ENCODE results near the gene MTR. TPM values are rescaled to one million over a fixed set of nuclear protein-coding genes. Genes with fewer than 3 reads are reported as not detected.

MTR gene
- total RNA-seq, 1 experiment from 2014 or later = 54.6 TPM

DNA sequence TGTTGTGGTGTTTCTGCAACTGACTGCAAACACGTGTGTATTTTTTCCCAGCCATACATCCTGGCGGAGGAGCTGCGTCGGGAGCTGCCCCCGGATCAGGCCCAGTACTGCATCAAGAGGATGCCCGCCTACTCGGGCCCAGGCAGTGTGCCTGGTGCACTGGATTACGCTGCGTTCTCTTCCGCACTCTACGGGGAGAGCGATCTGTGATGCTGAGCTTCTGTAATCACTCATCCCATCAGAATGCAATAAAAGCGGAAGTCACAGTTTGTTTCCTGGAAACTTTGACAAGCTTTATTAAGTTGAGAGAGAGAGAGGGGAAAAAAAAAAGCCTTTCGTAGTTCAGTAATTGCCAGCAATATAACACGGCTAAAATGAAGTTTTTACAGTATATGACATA is 32.7 kb upstream of the MTR start:
- Mint-ChIP-seq H3K4me3 (ENCODE audit: unreplicated experiment) (no peak overlapping the region), H3K36me3 (ENCODE audit: insufficient read depth, unreplicated experiment) (no peaks in the 10 kb centered on the region), H3K4me1 (ENCODE audit: insufficient read depth, unreplicated experiment) (no peaks in the 10 kb centered on the region), H3K27me3 (ENCODE audit: insufficient read depth, unreplicated experiment) (peaks cover 18% of the 10 kb centered on the region), H3K9me3 (ENCODE audit: unreplicated experiment) (no peaks in the 10 kb centered on the region), H3K27ac (ENCODE audit: low read depth, unreplicated experiment) (no peak overlapping the region)
- BruUV-seq (replicated peaks) = no TSS peak
- POLR2A ChIA-PET = interaction anchor here (1.5 kb wide), 1 partner anchor 33 kb away, joined by 7 read pairs; the partner anchor contains the start of gene MTR
- TF ChIP-seq, protein P1, sequence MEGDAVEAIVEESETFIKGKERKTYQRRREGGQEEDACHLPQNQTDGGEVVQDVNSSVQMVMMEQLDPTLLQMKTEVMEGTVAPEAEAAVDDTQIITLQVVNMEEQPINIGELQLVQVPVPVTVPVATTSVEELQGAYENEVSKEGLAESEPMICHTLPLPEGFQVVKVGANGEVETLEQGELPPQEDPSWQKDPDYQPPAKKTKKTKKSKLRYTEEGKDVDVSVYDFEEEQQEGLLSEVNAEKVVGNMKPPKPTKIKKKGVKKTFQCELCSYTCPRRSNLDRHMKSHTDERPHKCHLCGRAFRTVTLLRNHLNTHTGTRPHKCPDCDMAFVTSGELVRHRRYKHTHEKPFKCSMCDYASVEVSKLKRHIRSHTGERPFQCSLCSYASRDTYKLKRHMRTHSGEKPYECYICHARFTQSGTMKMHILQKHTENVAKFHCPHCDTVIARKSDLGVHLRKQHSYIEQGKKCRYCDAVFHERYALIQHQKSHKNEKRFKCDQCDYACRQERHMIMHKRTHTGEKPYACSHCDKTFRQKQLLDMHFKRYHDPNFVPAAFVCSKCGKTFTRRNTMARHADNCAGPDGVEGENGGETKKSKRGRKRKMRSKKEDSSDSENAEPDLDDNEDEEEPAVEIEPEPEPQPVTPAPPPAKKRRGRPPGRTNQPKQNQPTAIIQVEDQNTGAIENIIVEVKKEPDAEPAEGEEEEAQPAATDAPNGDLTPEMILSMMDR (IDR thresholded peaks at IDR 0.05; ENCODE audit: unreplicated experiment) = no peak
- CTCF ChIA-PET = interaction anchor here (0.5 to 1.3 kb wide), 6 partner anchors 9 to 1720 kb away, joined by 3 to 4 read pairs (median 3); no protein-coding TSS in a partner anchor
- intact Hi-C loops (cut with micrococcal nuclease) = no loop called here
- no peak for DNase-seq (ENCODE audit: unreplicated experiment)

DNA sequence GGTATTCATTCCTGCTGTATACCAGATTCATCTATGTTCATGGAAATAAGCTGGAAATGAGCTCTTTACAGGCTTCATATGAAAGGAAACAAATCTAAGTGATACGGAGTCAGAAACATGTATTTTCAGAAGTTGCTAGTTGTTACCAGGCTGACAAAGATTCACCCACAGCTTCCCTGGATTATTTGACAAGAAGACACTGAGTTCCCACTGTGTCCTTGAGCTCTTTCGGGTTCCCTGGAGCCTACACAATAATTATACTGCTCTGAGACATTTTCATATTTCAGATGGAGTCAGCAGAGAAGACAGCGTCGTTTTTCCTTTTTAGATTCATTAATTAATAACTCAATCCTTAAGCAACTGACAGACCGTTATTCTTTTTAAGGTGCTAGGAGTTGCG is 29.3 kb upstream of the MTR start:
- no peak for DNase-seq (ENCODE audit: unreplicated experiment)
- POLR2A ChIA-PET = interaction anchor here (0.7 to 2.7 kb wide), 2 partner anchors 20 to 29 kb away, joined by 3 to 7 read pairs; partner anchors contain the start of gene MTR
- no peaks in the 10 kb centered on the region for H3K4me1 Mint-ChIP-seq (ENCODE audit: insufficient read depth, unreplicated experiment)
- CTCF ChIA-PET = interaction anchor here (0.5 to 1.3 kb wide), 4 partner anchors 11 to 643 kb away, joined by 3 to 5 read pairs (median 3); no protein-coding TSS in a partner anchor
- TF ChIP-seq, protein P1 (IDR thresholded peaks at IDR 0.05; ENCODE audit: unreplicated experiment) = no peak
- no peaks in the 10 kb centered on the region for H3K36me3 Mint-ChIP-seq (ENCODE audit: insufficient read depth, unreplicated experiment)
- BruUV-seq (replicated peaks) = no TSS peak
- peaks cover 42% of the 10 kb centered on the region for H3K27me3 Mint-ChIP-seq (ENCODE audit: insufficient read depth, unreplicated experiment)
- H3K9me3 Mint-ChIP-seq (ENCODE audit: unreplicated experiment) = no peaks in the 10 kb centered on the region
- no peak overlapping the region for H3K4me3 Mint-ChIP-seq (ENCODE audit: unreplicated experiment)
- H3K27ac Mint-ChIP-seq (ENCODE audit: low read depth, unreplicated experiment) = no peak overlapping the region
- intact Hi-C loops (cut with micrococcal nuclease) = no loop called here

DNA sequence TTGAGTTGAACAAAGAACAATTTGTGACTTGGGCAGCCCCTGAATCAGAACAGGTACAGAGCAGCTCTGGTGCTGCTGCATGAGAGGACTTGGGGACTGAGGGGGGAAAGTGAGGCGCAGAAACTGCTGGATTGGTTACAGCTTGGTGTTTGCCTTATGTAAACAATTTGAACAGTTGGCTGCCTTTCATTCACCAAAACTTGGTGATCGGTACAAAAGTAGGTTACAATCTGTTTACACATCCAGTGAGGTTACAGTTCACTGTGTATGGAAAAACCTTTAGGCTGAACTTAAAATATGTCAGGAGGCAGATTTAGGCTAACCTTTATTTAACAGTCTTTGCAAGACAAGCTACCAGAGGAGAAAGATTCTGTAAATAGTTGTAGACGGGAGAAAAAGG is 28.6 kb upstream of the MTR start:
- Mint-ChIP-seq H3K4me3 (ENCODE audit: unreplicated experiment) (no peak overlapping the region), H3K36me3 (ENCODE audit: insufficient read depth, unreplicated experiment) (no peaks in the 10 kb centered on the region), H3K27me3 (ENCODE audit: insufficient read depth, unreplicated experiment) (peaks cover 49% of the 10 kb centered on the region), H3K4me1 (ENCODE audit: insufficient read depth, unreplicated experiment) (no peaks in the 10 kb centered on the region), H3K27ac (ENCODE audit: low read depth, unreplicated experiment) (no peak overlapping the region), H3K9me3 (ENCODE audit: unreplicated experiment) (no peaks in the 10 kb centered on the region)
- no peak for DNase-seq (ENCODE audit: unreplicated experiment)
- TF ChIP-seq, protein P1 (IDR thresholded peaks at IDR 0.05; ENCODE audit: unreplicated experiment) = no peak
- intact Hi-C loops (cut with micrococcal nuclease) = no loop called here
- ChIA-PET POLR2A (interaction anchor here (0.8 to 2.7 kb wide), 3 partner anchors 10 to 36 kb away, joined by 3 to 7 read pairs (median 3); partner anchors contain the start of gene MTR), CTCF (interaction anchor here (0.6 to 3.1 kb wide), 5 partner anchors 8 to 620 kb away, joined by 3 to 47 read pairs (median 4); no protein-coding TSS in a partner anchor)
- BruUV-seq (replicated peaks) = no TSS peak

DNA sequence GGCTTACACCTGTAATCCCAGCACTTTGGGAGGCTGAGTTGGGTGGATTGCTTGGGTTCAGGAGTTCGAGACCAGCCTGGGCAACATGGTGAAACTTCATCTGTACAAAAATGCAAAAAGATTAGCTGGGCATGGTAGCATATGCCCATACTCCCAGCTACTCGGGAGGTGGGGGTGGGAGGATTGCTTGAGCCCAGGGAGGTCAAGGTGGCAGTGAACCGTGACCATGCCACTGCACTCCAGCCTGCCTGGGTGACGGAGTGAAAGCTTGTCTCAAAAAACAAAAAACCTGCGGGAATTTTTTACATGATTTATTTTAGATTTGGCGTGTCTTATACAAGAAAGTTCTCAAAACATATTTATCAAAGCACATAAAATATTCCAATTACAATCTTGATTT is 27.8 kb upstream of the MTR start:
- BruUV-seq (replicated peaks) = no TSS peak
- POLR2A ChIA-PET = interaction anchor here (0.5 to 2.7 kb wide), 5 partner anchors 8 to 1706 kb away, joined by 3 to 7 read pairs (median 3); partner anchors contain the start of gene MTR
- no peak for DNase-seq (ENCODE audit: unreplicated experiment)
- Mint-ChIP-seq H3K27ac (ENCODE audit: low read depth, unreplicated experiment) (no peak overlapping the region), H3K4me3 (ENCODE audit: unreplicated experiment) (no peak overlapping the region), H3K4me1 (ENCODE audit: insufficient read depth, unreplicated experiment) (no peaks in the 10 kb centered on the region), H3K27me3 (ENCODE audit: insufficient read depth, unreplicated experiment) (peaks cover 50% of the 10 kb centered on the region), H3K9me3 (ENCODE audit: unreplicated experiment) (no peaks in the 10 kb centered on the region), H3K36me3 (ENCODE audit: insufficient read depth, unreplicated experiment) (no peaks in the 10 kb centered on the region)
- TF ChIP-seq, protein P1 (IDR thresholded peaks at IDR 0.05; ENCODE audit: unreplicated experiment) = no peak
- CTCF ChIA-PET = interaction anchor here (0.6 to 3.1 kb wide), 7 partner anchors 8 to 618 kb away, joined by 3 to 47 read pairs (median 4); no protein-coding TSS in a partner anchor
- intact Hi-C loops (cut with micrococcal nuclease) = no loop called here

All from MCF 10A (cell line).